Spleen (tissue), 11 donors: ENCODE results near the gene MEX3B. TPM values are rescaled to one million over a fixed set of nuclear protein-coding genes. Genes with fewer than 3 reads are reported as not detected.
A peak's percentile ranks its signal among the peaks of the same experiment; 100 is the strongest.

Experiments
- DNase-seq: peaks from one replicate; pipeline ENCODE4 v3.0.0-alpha.2; 2020
- H3K27ac ChIP-seq, 8 donors: fragments of 200-600 bp; sonication (generic) in 7 of 8; 1 replicate in 4 of 8; 2 replicates in 4 of 8; pipeline versions ENCODE4 v1.5.0 to v1.8.0; 2016 to 2021; ENCODE audit warnings: inconsistent platforms in 4 of 8, mild to moderate bottlenecking in 4 of 8, moderate library complexity in 1 of 8
- H3K27me3 ChIP-seq, 7 donors: fragments of 200-600 bp; sonication (generic) in 6 of 7; replicated peaks in 1 of 7; 1 replicate in 4 of 7; 2 replicates in 3 of 7; pipeline versions ENCODE4 v1.5.0 to v1.8.0; 2016 to 2021; ENCODE audit warnings: inconsistent platforms in 3 of 7, mild to moderate bottlenecking in 1 of 7
- H3K36me3 ChIP-seq, 6 donors: fragments of 200-600 bp; sonication (generic) in 5 of 6; 1 replicate in 4 of 6; 2 replicates in 2 of 6; pipeline versions ENCODE4 v1.5.0 to v1.8.0; 2016 to 2021; ENCODE audit warnings: inconsistent platforms in 2 of 6
- H3K4me1 ChIP-seq, 6 donors: fragments of 200-600 bp; sonication (generic) in 5 of 6; 1 replicate in 3 of 6; 2 replicates in 3 of 6; pipeline versions ENCODE4 v1.5.0 to v1.8.0; 2016 to 2021; ENCODE audit warnings: inconsistent platforms in 3 of 6
- H3K4me3 ChIP-seq, 8 donors: fragments of 200-600 bp; sonication (generic) in 7 of 8; 1 replicate in 4 of 8; 2 replicates in 4 of 8; pipeline versions ENCODE4 v1.5.0 to v1.8.0; 2016 to 2021; ENCODE audit warnings: inconsistent platforms in 4 of 8, mild to moderate bottlenecking in 4 of 8, moderate library complexity in 2 of 8
- H3K9me3 ChIP-seq, 8 donors: fragments of 200-600 bp; sonication (generic) in 7 of 8; 1 replicate in 4 of 8; 2 replicates in 4 of 8; pipeline versions ENCODE4 v1.5.0 to v1.8.0; 2016 to 2021; ENCODE audit warnings: inconsistent platforms in 4 of 8
- POLR2A ChIP-seq, 3 donors: fragments of 450-650 bp; IDR thresholded peaks; one replicate each; pipeline ENCODE4 v1.5.1; 2017; ENCODE audit warnings: antibody characterized with exemption in 3 of 3, mild to moderate bottlenecking in 1 of 3
- POLR2AphosphoS5 ChIP-seq, 3 donors: sonication (generic); formaldehyde crosslinking; IDR thresholded peaks; one replicate each; pipeline ENCODE4 v1.5.1; 2017; ENCODE audit warnings: antibody characterized with exemption in 3 of 3
- WGBS, 5 donors: extraction: QIAGEN DNeasy Blood & Tissue Kit in 3 of 5; methylation state at CpG; one replicate each; pipeline versions ENCODE4 v1.1.5 to v1.1.7; 2013 to 2018; 5-methylcytosine and 5-hydroxymethylcytosine counted together
- intact Hi-C: fragments of 100-400 bp; cut with DNase I; formaldehyde crosslinking; loops from one replicate; pipeline ENCODE4 v1.15.0; 2023; ENCODE audit warnings: low total_unique reads
- polyA plus RNA-seq, 3 donors: library from polyadenylated mRNA; stranded (reverse); fragments of 200-250 nt; gene quantifications; one replicate each; pipeline ENCODE4 v1.2.1, GENCODE V29; 2013
- total RNA-seq, 7 donors: library from RNA; depleted of rRNA in 3 of 7; stranded (reverse); fragments of >200 nt in 3 of 7; fragmentation: NEBNext Ultra II Directional in 4 of 7; extraction: Animal tissue kit (Norgen Biotek cat#: 25700) in 4 of 7; gene quantifications; one replicate each; pipeline versions ENCODE4 v1.1.0 to v1.2.1, GENCODE V29; 2016 to 2021
- TF ChIP-seq, protein P1 (sequence below), 11 experiments: fragments of 200-600 bp in 7 of 11; fragments of 450-650 bp in 4 of 11; sonication (generic) in 4 of 11; IDR thresholded peaks in 8 of 11; conservative IDR thresholded peaks in 3 of 11; 1 replicate in 7 of 11; 2 replicates in 4 of 11; pipeline versions ENCODE4 v1.4.0 to v1.8.0; 2016 to 2021; ENCODE audit warnings: antibody characterized with exemption in 11 of 11, inconsistent platforms in 4 of 11, mild to moderate bottlenecking in 1 of 11
- donor health status: healthy with polysubstance abuse.
- donor health status: DM: no; HTN: no; CAD: no; lungs with moderate emphysema.
- donor health status: DM: no; HTN: no; CAD: no.
- donor health status: Bipolar disorder and iron deficiency.
- donor health status: healthy.
- donor health status: DM: no; HTN: no; CAD: no.
- donor health status: DM: yes; HTN: yes; CAD: no.

MEX3B gene
- total and polyA plus RNA-seq, 10 donors: 0.95 to 2.1 (median 1.3) TPM

DNA sequence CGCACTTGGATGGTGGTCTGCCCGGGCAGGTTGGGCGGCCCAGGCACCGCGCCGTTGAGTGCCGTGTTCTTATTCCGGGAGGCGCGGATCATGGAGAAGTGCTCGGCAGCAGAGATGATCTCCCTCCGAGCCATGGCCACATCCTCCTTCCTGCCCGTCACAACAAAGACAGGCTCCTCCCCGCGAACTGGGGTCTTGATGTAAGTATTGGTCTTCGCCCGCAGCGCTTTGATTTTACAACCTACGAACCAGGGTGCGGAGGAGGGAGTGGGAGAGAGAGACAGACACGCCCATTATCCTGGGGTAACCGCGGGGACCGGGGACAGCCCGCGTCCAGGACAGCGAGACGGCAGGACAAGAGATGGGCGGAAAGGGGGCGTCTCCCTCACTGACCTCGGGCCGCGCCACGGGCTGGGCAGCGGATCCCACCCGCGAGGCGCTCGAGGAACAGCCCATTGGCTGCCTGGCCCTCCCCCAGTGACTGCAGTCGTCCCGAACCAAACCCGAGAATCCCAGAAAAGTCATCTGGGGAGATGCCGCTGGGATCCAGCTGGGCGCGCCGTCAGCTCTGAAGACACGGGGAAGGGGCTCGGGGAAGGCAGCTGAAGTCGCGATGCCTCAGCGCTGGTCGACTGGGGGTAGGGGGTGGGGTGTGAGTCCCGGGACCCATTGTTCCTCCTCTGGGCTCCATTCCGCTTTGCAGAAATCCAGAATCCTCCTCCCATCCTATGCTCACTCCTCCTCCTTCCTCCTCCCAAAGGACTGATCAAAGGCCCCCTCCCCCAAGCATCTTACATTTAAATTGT lies 1.2 kb downstream of the MEX3B start:
- H3K4me1 ChIP-seq: peaks cover 5 to 48% (median 35%) of the 10 kb centered on the region in 6 donors
- H3K27me3 ChIP-seq: peaks cover 0 to 47% (median 18%) of the 10 kb centered on the region in 7 donors
- TF ChIP-seq, protein P1, sequence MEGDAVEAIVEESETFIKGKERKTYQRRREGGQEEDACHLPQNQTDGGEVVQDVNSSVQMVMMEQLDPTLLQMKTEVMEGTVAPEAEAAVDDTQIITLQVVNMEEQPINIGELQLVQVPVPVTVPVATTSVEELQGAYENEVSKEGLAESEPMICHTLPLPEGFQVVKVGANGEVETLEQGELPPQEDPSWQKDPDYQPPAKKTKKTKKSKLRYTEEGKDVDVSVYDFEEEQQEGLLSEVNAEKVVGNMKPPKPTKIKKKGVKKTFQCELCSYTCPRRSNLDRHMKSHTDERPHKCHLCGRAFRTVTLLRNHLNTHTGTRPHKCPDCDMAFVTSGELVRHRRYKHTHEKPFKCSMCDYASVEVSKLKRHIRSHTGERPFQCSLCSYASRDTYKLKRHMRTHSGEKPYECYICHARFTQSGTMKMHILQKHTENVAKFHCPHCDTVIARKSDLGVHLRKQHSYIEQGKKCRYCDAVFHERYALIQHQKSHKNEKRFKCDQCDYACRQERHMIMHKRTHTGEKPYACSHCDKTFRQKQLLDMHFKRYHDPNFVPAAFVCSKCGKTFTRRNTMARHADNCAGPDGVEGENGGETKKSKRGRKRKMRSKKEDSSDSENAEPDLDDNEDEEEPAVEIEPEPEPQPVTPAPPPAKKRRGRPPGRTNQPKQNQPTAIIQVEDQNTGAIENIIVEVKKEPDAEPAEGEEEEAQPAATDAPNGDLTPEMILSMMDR (IDR thresholded peaks at IDR 0.05 in 8 of 11, conservative IDR thresholded peaks at IDR 0.05 in 3 of 11): no peak
- peak in 2 of 3 donors; percentile 7 to 17 for TF ChIP-seq POLR2AphosphoS5 (IDR thresholded peaks at IDR 0.05)
- WGBS, 5 donors: 1 to 2% (median 1%) methylated on average over 47 to 54 of the region's 54 CpGs
- DNase-seq: peak; percentile 76
- no peaks in the 10 kb centered on the region for H3K9me3 ChIP-seq
- H3K4me3 ChIP-seq: peak overlapping the region; percentile 74 to 94 (median 82)
- intact Hi-C loops: no loop called here
- H3K27ac ChIP-seq: peak overlapping the region in 7 of 8 donors; percentile 84 to 94 (median 89)
- H3K36me3 ChIP-seq: no peaks in the 10 kb centered on the region

DNA sequence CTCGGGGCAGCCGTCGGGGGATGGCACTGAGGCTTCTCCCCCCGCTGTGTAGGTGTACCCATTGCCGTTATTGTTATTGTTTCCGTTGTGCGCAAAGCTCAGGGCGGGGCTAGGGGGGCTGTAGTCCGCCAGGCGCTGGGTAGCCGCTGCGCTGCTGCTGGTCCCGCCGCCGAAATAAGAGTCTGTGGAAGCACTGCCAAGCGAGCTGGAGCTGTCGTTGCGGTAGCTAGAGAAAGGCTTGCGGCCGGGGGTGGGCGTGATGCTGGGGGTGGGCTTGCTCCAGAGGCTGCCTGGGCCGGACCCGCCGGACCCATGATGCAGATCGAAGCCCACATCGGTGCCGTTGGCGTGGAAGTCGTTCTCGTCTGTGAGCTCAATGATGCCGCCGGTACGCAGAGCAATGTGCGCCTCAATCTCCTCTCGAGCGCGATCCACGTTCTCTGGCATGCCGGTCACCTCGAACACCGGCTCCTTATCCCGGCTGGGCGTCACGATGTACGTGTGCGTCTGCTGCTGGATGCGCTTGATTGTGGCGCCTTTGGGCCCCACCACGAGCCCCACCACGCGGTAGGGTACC lies 1.9 kb downstream of the MEX3B start:
- 54 to 63% (median 57%) methylated on average over 35 to 51 of the region's 51 CpGs for WGBS, 5 donors
- H3K9me3 ChIP-seq: no peaks in the 10 kb centered on the region
- peak overlapping the region in 3 of 8 donors; percentile 84 to 92 (median 90) for H3K27ac ChIP-seq
- no peaks in the 10 kb centered on the region for H3K36me3 ChIP-seq
- DNase-seq: no peak
- H3K27me3 ChIP-seq: peaks cover 0 to 47% (median 18%) of the 10 kb centered on the region in 7 donors
- H3K4me3 ChIP-seq: peak overlapping the region; percentile 74 to 94 (median 82)
- no peak for TF ChIP-seq POLR2AphosphoS5 (IDR thresholded peaks at IDR 0.05)
- H3K4me1 ChIP-seq: peaks cover 5 to 48% (median 35%) of the 10 kb centered on the region in 6 donors
- intact Hi-C loops: no loop called here

DNA sequence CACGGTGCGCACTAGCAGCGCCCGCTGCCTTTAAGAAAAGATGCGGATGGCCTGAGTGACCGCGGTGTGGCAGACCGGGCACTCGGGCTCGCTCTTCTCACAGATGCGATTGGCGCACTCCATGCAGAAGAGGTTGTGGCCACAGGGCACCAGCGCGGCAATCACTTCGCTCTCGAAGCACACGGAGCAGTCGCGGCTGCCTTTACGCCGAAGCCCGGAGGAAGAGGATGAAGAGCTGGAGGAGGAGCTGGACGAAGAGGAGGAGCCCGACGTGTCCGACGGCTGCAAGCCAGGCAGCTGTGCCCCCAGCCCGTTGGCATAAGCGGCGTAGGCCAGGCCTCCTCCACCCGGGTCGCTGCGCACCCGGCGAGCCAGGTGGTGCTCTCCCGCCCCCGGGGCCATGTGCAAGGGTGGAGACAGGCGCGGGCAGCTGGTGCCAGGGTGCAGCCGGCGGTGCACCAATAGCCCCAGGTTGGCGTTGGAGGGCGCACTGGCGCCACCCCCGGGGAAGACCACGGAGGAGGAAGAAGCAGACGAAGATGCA lies 2.6 kb downstream of the MEX3B start:
- H3K36me3 ChIP-seq: no peaks in the 10 kb centered on the region
- peaks cover 5 to 47% (median 35%) of the 10 kb centered on the region in 6 donors for H3K4me1 ChIP-seq
- no peaks in the 10 kb centered on the region for H3K9me3 ChIP-seq
- intact Hi-C loops: no loop called here
- H3K4me3 ChIP-seq: peak overlapping the region in 1 of 8 donors; percentile 74
- WGBS, 5 donors: 90 to 93% (median 92%) methylated on average over 39 to 47 of the region's 47 CpGs
- TF ChIP-seq POLR2A (IDR thresholded peaks at IDR 0.05) (no peak), POLR2AphosphoS5 (IDR thresholded peaks at IDR 0.05) (no peak)
- TF ChIP-seq, protein P1 (IDR thresholded peaks at IDR 0.05 in 8 of 11, conservative IDR thresholded peaks at IDR 0.05 in 3 of 11): no peak
- H3K27ac ChIP-seq: no peak overlapping the region
- peaks cover 0 to 43% (median 18%) of the 10 kb centered on the region in 7 donors for H3K27me3 ChIP-seq
- DNase-seq: peak; percentile 76

DNA sequence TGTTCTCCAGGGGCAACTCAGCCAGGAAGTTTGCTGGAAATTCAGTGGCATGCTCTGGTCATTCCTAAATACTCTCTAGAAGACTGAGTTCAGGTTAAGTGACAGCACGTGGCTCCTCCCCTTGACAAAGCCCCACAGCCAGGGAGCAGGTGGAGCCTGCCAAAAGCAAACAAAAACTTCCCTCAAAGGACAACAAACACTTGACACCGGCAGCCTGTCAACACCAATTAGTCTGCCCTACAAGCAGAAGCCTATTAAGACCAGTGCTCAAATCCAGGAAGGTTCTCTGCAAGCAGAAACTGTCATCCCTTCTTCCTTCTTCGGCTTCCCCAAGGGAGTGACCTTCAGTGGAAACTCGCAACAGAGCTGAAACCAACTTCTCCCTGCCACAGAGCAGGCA lies 5.0 kb downstream of the MEX3B start:
- Histone ChIP-seq H3K4me3 (no peak overlapping the region), H3K4me1 (peaks cover 0 to 30% (median 24%) of the 10 kb centered on the region in 6 donors), H3K9me3 (no peaks in the 10 kb centered on the region), H3K27me3 (peaks cover 0 to 27% (median 11%) of the 10 kb centered on the region in 7 donors), H3K36me3 (no peaks in the 10 kb centered on the region), H3K27ac (no peak overlapping the region)
- 41 to 59% (median 49%) methylated on average over 4 of the region's 4 CpGs for WGBS, 5 donors
- intact Hi-C loops: no loop called here
- no peak for TF ChIP-seq POLR2AphosphoS5 (IDR thresholded peaks at IDR 0.05)
- no peak for TF ChIP-seq POLR2A (IDR thresholded peaks at IDR 0.05)
- TF ChIP-seq, protein P1 (IDR thresholded peaks at IDR 0.05 in 8 of 11, conservative IDR thresholded peaks at IDR 0.05 in 3 of 11): no peak
- no peak for DNase-seq
